Neural progenitor cell (in vitro differentiated cells): ENCODE results near the gene C2.

Source experiments
- CTCF ChIP-seq: fragments of 200-600 bp; sonication (generic); IDR thresholded peaks from 2 replicates; pipeline ENCODE4 v1.5.1; 2017; ENCODE audit warnings: antibody characterized with exemption, mild to moderate bottlenecking
- EZH2 ChIP-seq: fragments of 200-600 bp; sonication (generic); IDR thresholded peaks from 2 replicates; pipeline ENCODE4 v1.6.1; 2017; ENCODE audit warnings: antibody characterized with exemption, mild to moderate bottlenecking, moderate library complexity
- EZH2phosphoT487 ChIP-seq: fragments of 200-600 bp; sonication (generic); IDR thresholded peaks from 2 replicates; pipeline ENCODE4 v1.6.1; 2017; ENCODE audit warnings: antibody characterized with exemption

GRCh38 chr6:31949926-31950548 is 22.5 kb downstream of the C2 start:
- TF ChIP-seq CTCF (no peak), EZH2 (no peak), EZH2phosphoT487 (no peak)
